ENCODE data around the gene SPOCD1.

GRCh38 chr1:31788138-31788824 lies 27.5 kb downstream of the SPOCD1 start:
- TF ChIP-seq CTCF (IDR thresholded peaks at IDR 0.05; ENCODE audit: low read depth, low read length, missing input control) (no peak), GABPA (IDR thresholded peaks at IDR 0.05 in 1 of 2, conservative IDR thresholded peaks at IDR 0.05 in 1 of 2) (peak in 1 of 2 donors; percentile 69), SP1 (IDR thresholded peaks at IDR 0.05) (no peak), MAX (IDR thresholded peaks at IDR 0.05) (no peak), RAD21 (IDR thresholded peaks at IDR 0.05) (no peak), YY1 (IDR thresholded peaks at IDR 0.05) (no peak), EGR1 (IDR thresholded peaks at IDR 0.05; ENCODE audit: low read depth in 2 of 2) (no peak), TAF1 (conservative IDR thresholded peaks at IDR 0.05) (no peak), RXRA (IDR thresholded peaks at IDR 0.05) (no peak), ZBTB33 (IDR thresholded peaks at IDR 0.05) (no peak), REST (IDR thresholded peaks at IDR 0.05) (no peak), FOXA1 (IDR thresholded peaks at IDR 0.05) (no peak)

All from liver (tissue), 3 donors.